Right hindlimb (tissue), 1 donor: Measurements from ENCODE around the gene GALNT9.
"Not testable (repeated sequence)": the region's sequence is repeated elsewhere in the genome, so short reads cannot be mapped to it uniquely, and the experiment has no call there.

Experiments used
- DNase-seq: peaks from one replicate; pipeline ENCODE4 v3.0.0-alpha.2; 2018

GALNT9 gene

DNA sequence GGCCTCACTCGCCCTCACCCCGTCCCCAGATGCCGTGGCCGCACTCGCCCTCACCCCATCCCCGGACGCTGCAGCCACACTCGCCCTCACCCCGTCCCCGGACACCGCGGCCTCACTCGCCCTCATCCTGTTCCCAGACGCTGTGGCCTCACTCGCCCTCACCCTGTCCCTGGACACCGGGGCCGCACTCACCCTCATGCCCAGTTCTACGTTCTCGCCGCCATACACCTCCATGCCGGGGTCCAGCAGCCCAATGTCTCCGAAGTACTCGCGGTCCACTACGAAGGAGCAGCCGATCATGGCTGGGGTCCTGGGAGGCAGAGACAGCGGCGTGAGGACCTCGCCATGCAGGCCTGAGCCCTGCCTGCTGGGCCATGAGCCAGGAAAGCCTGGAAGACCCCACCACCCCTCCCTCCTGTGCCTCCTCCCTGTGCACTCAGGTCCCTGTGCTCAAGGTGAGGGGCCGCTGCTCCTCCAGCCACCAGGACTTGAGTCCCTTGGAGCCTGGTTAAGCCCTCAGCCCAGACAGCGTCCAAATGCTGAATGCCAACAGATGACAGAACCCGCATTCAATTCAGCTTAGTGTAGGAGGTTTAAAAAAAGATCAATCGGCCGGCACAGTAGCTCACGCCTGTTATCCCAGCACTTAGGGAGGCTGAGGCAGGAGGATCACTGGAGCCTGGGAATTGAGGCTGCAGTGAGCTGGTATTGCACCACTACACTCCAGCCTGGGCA is 81.5 kb downstream of the GALNT9 start:
- no peak for DNase-seq

DNA sequence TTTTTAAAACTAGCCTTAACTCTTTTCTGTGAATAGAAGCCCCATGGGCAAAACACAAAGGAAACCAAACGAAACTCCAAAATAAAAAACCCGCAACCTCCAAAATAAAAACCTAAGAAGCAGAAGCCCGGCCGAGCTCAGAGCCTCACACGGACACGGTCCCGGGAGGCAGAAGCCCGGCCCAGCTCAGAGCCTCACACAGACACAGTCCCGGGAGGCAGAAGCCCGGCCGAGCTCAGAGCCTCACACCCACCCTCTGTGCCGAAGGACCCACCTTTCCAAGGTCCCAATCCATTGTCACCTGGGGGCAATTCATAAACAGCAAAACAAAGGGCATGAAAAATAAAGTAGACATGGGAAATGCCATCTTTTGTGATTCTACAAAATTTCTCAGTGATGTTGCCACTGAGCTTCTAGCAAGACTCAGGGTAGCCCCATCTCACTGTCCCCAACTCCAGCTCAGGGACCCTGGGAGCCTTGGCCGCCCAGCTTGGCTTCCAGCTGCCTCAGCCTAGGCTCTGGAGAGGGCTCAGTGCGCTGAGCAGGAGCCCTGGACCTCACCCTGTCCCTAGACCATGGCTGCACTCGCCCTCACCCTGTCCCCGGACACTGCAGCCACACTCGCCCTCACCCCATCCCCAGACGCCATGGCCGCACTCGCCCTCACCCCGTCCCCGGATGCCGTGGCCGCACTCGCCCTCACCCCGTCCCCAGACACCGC is 82.2 kb downstream of the GALNT9 start:
- no peak for DNase-seq

DNA sequence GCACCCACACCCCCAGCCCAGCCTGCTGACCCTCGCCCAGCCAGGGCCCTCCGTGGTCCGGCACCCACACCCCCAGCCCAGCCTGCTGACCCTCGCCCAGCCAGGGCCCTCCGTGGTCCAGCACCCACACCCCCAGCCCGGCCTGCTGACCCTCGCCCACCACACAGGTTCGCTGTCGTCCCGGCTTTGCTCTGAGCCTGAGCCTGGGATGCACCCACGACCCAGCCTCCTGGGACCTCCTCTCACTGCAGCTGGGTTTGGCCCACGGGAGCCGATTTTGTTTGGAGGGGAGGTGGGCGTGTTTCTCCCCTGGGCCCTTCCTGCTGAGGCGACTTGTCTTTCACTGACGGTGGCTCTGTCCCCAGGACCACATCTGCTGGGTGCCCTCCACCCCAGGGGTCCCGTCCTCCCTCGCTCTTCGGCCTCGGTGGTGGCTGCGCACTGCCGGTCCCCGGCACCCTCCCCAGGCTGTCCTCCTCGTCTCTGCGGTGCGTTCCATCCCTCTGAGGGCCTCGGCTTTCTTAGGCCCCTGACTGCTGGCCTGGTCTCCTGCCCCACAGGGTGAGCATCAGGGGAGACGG is 83.8 kb downstream of the GALNT9 start:
- no peak for DNase-seq

DNA sequence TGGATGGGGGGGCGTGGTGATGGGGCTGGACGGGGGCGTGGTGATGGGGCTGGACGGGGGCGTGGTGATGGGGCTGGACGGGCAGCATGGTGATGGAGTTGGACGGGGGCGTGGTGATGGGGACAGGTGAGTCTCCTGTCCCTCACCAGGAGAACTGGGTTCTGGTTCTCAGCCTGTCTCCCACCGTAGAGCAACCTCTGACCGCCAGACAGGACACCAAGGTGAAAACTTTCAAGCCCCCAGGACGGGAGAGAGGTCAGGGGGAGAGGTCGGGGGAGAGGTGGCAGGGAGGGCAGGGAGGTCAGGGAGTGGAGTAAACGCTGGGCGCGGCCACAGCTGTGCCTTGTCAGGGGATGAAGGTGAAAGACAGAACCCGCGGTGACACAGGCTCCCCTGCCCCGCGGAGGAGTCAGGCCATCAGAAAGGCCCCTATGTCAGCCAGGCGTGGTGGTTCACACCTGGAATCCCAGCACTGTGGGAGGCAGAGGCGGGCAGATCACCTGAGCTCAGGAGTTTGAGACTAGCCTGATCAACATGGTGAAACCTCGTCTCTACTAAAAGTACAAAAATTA is 84.6 kb downstream of the GALNT9 start:
- DNase-seq: no peak

DNA sequence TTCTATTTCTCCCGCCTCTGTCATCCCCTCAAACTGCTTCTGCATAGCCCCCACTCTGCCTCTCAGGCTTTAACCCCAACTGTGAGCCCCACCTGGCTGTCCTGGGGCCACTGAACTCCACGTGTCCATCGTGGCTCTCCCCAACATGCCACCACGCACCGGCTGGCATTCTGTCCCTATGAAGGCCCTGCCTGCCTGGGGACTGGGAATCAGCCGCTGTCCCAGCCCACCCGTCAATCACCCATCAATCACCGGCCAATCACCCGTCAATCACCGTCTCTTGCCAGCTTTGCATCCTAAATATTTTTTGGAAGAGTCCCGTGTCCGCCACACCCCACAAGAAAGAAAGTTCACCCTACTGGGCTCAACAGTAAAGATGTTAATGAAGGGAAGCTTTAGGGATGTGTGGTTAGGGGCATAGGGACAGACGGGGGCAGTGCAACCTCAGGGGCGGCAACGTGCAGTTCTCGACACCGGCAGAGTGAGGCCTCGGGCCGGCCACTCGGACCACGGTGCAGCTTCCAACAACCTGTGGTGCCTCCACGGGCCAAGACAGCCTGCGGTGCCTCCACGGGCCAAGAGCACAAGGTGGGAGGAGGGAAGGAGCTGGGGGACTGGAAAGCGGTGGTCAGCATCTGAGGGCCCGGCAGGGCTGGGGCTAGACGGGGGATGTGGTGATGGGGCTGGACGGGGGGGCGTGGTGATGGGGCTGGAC is 85.6 kb downstream of the GALNT9 start:
- DNase-seq: no peak

DNA sequence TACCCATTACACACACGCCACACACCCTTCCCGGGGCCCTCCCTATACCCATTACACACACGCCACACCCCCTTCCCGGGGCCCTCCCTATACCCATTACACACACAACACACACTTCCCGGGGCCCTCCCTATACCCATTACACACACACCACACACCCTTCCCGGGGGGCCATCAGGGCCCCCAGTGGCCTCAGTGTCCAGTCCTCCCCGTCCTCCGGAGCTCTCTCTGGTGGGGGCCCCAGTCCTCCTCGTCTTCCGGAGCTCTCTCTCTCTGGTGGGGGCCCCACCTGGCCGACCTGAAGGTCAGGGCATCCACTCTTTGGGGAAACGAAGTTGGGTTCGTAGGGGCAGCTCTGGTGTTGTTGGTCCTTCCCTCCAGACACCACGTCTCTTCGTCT is 86.2 kb downstream of the GALNT9 start:
- not testable (repeated sequence) for DNase-seq

DNA sequence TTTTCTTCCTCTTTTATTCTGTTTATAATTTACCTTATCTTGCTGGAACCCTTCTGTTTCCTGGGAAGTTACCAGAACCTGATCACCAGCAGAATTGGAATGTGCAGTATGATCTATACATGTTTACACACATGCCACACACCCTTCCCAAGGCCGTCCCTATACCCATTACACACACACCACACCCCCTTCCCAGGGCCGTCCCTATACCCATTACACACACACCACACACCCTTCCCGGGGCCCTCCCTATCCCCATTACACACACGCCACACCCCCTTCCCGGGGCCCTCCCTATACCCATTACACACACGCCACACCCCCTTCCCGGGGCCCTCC is 88.8 kb downstream of the GALNT9 start:
- DNase-seq: not testable (repeated sequence)

DNA sequence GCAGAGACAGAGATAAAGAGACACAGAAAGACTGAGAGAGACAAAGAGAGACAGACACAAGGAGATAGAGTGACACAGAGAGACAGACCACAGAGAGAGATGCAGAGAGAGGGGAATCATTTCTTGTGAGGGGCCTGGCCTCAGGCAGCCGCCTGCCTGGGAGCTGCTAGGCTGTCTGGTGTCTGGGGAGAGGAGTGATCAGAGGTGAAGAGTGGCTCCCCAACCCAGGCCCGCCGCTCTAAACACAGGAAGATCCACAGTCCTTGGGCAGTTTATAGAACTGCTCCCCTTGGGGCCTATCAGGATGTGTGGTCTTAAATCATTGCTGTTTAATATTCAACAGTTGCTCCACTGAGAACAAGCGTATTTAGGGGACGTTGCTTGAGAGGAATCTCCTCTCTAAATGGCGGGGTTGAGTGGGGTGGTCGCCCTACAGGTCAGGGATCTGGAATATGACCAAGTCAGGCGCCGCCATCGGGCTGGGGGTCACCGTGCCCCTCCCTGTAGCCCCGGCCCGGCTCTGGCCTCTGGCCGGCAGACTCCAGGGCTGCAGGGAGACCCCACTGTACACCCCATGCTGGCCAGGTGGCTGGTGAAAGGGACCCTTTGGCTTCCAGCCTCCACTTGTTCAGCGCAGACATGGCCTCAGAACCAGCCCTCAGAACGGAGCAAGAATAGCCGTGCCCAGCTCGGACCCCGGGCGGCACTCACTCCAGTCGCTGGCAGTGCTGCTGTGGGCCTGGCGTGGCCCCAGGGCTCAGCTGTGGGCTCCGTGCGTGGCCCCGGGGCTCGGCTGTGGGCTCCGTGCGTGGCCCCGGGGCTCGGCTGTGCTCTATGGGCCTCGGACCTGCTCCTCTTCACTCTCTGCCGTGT is 89.4 kb downstream of the GALNT9 start:
- DNase-seq: no peak

DNA sequence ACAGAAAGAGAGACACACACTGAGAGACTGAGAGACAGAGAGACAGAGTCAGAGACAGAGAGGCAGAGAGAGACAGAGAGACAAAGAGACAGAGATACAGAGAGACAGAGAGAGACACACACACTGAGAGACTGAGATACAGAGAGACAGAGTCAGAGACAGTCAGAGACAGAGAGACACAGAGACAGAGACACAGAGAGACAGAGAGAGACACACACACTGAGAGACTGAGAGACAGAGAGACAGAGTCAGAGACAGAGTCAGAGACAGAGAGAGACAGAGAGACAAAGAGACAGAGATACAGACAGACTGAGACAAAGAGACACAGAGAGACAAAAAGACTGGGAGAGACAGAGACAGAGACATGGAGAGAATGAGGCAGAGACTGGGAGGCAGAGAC is 90.0 kb downstream of the GALNT9 start:
- DNase-seq: no peak

DNA sequence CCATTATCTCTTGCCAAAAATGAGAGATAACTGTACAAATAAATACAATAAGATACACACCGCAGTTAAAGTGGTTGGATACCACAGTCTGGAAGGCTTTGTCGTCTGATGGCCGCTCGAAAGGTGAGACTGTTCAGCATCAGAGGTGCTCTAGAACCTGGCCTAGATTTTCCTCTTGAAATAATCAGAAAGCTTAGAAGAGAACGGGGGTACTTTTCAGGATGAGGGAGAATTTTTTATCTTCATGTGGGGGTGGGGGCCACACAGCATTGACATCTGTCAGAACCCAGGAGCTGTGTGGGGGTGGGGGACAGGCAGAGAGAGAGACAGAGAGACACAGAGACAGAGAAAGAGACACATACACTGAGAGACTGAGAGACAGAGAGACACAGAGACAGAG is 90.5 kb downstream of the GALNT9 start:
- no peak for DNase-seq

DNA sequence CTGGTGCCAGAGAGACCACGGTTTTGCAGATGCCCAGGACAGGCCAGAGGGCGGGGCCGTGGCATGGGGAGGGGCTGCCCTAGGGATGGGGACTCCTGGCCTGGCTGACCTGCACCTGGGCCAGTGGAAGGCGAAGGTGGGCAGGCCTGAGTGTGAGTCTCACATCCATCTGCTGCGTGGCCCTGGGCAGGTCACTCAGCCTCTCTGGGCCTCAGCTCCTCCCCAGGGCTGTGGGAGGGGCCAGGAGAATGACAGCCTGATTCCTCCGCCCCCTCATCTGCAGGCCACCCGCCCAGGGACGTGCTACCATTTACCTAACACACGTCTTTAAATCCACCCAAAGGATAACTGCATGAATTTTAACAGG is 90.9 kb downstream of the GALNT9 start:
- no peak for DNase-seq

DNA sequence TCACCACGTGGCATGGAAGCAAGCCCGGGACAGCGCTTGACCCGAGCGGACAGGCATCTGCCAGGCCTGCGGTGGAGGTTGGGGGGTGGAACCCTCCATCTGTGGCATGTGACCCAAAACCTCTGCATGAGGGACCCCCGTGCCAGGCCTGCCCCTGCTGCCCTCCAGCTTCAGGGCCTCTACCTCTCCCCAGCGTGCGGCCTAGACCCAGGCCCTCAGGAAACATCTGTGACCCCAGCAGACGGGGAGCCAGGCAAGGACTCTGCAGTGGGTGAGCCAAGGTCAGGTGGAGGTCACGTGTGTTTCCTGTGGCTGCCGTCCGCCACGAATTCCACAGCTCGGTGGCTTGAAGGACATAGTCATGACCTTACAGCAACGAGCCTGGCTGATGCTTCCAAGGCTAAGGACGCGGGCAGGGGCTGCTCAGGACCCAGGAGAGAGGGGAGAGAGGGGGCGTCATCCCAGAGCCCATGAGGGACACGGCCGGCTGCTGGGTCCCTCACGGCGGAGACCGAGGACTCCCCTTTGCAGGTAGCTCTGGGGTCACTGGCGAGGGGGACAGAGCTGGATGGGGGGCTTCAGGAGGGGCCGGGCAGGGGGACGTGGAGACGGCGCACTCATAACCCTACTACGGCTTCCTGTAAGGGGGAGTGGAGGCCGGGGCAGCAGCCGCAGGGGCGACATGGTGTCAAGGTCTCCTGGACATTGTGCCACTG is 91.5 kb downstream of the GALNT9 start:
- DNase-seq: no peak

DNA sequence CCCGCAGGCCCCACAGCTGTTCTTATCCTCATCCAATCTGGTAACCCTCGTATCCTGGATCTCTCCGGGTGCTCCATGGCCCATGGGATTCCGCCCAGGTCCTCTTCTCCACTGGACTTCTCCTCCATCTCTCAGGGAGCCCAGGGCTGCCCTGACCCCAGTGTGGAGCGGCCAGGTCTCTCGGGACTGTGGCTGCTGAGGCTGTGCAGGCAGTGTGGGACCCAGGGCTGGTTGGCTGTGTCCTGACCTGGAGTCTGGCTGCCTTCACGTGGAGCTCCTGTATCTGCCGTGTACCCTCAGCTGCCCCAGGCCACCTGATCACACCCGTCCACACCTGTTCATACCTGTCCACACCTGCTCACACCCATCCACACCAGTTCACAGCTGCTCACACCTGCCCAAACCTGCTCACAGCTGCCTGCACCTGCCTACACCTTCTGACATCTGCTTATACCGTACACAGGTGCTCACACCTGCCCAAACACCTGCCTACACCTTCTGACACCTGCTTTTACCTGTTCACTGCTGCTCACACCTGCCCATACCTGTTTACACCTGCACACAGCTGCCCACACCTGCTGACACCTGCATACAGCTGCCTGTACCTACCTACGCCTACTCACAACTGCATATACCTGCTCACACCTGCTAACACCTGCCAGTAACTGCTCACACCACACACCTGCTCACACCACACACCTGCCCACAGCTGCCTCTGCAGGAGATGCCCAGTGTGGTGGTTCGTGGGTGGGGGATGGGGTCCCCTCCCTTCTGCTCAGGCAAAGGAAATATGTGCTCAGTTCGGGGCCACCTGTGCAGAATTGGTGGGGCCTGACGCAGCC is 92.2 kb downstream of the GALNT9 start:
- DNase-seq: no peak

DNA sequence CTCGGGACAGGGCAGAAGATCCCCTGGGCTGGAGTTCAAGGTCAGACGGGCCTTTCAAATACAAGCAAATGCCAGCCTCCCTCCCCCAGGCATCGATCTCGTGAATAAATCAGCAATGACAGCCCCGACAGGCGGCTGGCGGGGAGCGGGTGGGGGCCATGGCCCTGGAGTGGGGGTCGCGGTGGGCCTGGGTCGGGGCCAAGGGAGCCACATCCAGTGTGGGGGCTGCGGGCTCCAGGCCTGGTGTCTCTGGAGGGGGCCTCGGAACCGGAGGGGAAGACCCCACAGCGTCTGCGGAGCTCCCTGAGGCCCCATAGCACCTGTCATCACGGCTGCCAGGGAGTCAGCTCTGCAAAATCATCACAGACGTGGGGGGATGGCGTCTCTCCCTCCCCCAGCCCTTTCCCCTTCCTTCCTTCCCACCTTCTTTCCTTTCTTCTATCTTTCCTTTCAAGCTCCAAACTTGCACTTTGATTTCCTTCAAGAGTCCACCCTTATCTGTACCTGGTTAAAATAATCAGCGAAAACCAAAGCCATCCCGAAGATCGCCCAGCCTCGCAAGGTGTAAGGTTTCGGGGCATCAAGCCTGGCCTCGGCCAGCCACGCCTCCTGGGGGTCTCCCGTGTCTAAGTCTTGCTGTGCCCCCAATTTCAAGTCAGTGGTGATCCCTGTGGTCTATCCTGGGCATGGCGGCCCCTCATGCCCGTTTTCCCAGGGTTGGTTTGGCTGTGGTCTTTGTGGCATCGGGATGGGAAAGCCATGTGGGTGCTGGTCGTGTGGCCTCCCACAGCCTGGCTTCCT is 93.1 kb downstream of the GALNT9 start:
- DNase-seq: no peak

DNA sequence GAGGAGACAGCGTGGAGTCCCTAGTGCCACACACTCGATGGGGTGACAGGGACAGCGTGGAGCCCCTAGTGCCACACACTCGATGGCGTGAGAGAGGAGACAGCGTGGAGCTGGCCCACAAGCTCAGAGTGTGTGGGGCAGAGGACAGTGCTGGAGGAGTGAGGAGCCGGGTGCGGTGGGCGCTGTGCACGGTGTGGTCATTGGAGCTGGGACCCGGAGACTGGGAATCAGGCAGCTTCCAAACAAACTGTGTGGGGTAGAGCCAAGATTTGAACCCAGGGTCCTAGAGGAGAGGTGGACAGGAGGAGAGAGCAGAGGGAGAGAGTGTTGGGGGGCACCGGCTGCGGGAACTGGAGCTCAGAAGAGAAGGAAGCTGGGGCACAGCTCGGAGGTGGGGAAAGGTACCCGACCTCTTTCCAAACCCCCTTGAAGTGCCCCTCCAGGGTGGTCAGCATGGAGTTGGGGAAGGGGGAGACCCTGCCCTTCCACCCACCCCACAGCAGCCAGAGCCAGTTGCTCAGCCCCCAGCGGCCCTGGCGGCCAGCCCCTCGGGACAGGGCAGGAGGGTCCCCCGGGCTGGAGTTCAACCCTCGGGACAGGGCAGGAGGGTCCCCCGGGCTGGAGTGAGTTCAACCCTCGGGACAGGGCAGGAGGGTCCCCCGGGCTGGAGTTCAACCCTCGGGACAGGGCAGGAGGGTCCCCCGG is 94.1 kb downstream of the GALNT9 start:
- DNase-seq: no peak

DNA sequence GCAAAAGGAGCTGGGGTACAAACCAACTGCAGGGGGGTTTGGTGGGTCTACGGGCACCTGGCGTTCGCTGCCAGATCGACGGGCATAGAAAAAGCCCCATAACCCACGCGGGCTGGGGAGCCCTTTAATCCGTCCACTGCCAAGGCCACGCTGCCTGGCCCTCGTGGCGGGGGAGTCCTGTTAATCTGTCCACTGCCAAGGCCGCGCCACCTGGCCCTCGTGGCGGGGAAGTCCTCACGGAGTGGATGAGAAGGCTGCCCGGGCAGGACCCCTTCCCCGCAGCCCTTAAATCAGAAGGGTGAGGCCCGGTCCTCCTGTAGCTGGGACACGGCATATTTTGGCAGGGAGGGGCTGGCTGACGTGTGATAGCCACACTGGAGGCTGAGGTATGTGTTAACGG is 99.0 kb downstream of the GALNT9 start:
- no peak for DNase-seq

DNA sequence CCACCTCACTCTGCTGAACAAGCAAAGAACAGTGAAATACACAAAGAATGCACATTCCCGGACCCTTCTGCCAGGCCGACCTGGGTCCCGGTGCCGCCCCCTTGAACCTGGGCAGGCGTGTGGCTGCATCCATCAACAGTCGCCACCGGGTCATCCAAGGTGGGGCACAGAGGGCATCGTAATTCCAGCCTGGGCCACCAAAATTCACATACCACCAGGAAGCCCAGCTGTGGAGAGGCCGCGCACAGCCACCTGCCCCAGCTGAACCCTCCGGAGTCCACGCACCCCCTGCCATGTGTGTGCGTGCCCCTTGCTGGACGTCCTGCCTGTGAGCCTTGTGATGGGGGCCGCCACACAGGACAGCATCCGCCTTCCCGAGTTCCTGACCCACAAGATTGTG is 99.5 kb downstream of the GALNT9 start:
- DNase-seq: no peak

DNA sequence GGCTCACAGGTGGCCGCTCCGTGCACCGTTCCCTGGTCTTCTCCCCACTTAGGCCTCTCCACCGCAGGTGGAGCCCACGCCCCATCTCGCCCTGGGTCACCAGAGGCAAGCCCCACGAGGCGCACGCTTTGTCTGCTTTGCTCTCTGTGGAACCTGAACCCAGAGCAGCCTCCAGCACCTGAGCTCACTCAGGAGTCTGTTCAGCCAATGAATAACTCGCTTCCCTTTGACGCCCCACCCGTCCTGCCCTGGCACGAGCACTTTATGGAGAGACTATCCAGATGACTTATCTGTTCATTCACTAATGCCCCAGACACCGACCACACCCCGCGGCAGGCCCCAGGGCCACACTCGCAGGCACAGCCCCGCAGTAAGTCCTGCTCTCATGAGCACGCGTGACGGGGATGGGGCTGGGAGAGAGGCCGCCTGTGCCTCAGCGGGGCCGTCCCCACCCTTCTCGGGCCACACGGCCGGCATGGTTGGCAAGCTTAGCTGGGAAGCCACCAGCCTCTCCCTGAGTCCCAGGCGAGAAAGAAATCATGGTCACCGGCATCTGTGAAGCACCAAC is 100.1 kb downstream of the GALNT9 start:
- DNase-seq: no peak
